ENCODE data around the gene ATF4. TPM values are rescaled to one million over a fixed set of nuclear protein-coding genes. Genes with fewer than 3 reads are reported as not detected.

ATF4 gene
- total and polyA plus RNA-seq, 2 donors from 2014 or later: 261 to 293 TPM

DNA sequence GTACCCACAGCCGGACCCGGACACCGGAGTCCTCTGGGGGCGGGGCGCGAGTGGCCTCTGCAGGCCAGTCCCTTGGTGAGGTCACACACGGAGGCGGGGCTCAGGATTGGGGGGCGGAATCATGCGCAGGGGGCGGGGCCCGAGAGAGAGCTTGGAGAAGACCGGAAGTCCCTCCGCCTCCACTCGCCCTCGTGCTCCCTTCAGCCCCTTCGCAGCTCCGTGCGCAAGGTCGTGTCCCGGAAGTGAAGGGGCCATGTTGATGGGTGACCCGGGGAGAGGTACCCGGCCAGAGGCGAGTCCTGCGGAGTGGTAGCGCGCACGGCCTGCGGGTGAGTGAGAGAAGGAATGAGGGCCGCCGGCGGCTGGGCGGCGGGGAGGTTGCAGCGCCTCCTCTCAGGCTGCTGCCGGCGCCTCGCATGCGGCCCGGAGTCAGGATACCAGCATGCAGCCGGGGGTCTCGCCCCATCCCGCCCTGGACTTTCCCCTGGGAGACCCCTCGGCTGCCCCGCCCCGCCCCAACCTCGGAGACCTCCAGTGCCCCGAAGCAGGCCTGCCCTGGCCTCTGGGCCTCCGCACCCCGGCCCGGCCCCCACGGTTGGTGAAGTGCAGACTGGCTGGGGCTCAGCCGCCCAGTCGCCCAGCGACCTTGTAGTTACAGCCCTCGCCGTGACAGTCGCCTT is 18.1 kb upstream of the ATF4 start, which contains the start of gene MIEF1:
Gene MIEF1 (plus strand): TSS at position 182 of the 680 bp plus-strand sequence. CDS start 9,005 bp downstream, outside the sequence.
- peak within 1 kb of the TSS; percentile 87 to 92 for H3K27ac ChIP-seq (ENCODE audit: low read depth in 2 of 2, low read length in 2 of 2)
- peak; percentile 53 for FAIRE-seq
- no peak for TF ChIP-seq CTCF (IDR thresholded peaks at IDR 0.05; ENCODE audit: borderline replicate concordance, extremely low read depth, insufficient read depth)
- no peaks in the 10 kb centered on the region for H3K27me3 ChIP-seq (ENCODE audit: control insufficient read depth, insufficient read depth, low read length)
- peak within 1 kb of the TSS; percentile 71 to 89 (median 81) for H3K9ac ChIP-seq (ENCODE audit: low read length in 3 of 3)
- intact Hi-C loops (cut with DNase I): no loop called here
- H3K9me3 ChIP-seq (ENCODE audit: control insufficient read depth in 2 of 3, insufficient read depth in 1 of 3, low read length in 3 of 3): no peaks in the 10 kb centered on the region
- H3K4me3 ChIP-seq (ENCODE audit: low read length in 3 of 3): peak within 1 kb of the TSS; percentile 77 to 92 (median 83)
- peaks cover 0 to 23% (median 20%) of the 10 kb centered on the region in 3 donors for H3K4me1 ChIP-seq (ENCODE audit: control insufficient read depth in 2 of 3, insufficient read depth in 2 of 3, low read depth in 1 of 3, low read length in 3 of 3)
- DNase-seq: peak; percentile 98 to 99 (median 99)
- H3K36me3 ChIP-seq (ENCODE audit: control insufficient read depth in 2 of 3, insufficient read depth in 3 of 3, low read length in 3 of 3): peaks cover 10 to 24% (median 19%) of the 10 kb centered on the region in 3 donors

- intact Hi-C loops (cut with DNase I): no loop called here
- no peaks in the 10 kb centered on the region for H3K9me3 ChIP-seq (ENCODE audit: control insufficient read depth in 2 of 3, insufficient read depth in 1 of 3, low read length in 3 of 3)
- H3K36me3 ChIP-seq (ENCODE audit: control insufficient read depth in 2 of 3, insufficient read depth in 3 of 3, low read length in 3 of 3): peaks cover 10 to 24% (median 21%) of the 10 kb centered on the region in 3 donors
- peak in 1 of 5 donors; percentile 63 for DNase-seq
- peaks cover 0 to 23% (median 20%) of the 10 kb centered on the region in 3 donors for H3K4me1 ChIP-seq (ENCODE audit: control insufficient read depth in 2 of 3, insufficient read depth in 2 of 3, low read depth in 1 of 3, low read length in 3 of 3)
- peak overlapping the region; percentile 49 to 71 for H3K27ac ChIP-seq (ENCODE audit: low read depth in 2 of 2, low read length in 2 of 2)
- no peak for FAIRE-seq
- peak overlapping the region; percentile 71 to 81 (median 72) for H3K9ac ChIP-seq (ENCODE audit: low read length in 3 of 3)
- H3K4me3 ChIP-seq (ENCODE audit: low read length in 3 of 3): peak overlapping the region; percentile 77 to 92 (median 83)
- TF ChIP-seq CTCF (IDR thresholded peaks at IDR 0.05; ENCODE audit: borderline replicate concordance, extremely low read depth, insufficient read depth): no peak
- H3K27me3 ChIP-seq (ENCODE audit: control insufficient read depth, insufficient read depth, low read length): no peaks in the 10 kb centered on the region
Observed at GRCh38 chr22:39502789-39503409, 17.5 kb upstream of the ATF4 start.

GRCh38 chr22:39503630-39504029 is 16.7 kb upstream of the ATF4 start:
- H3K9me3 ChIP-seq (ENCODE audit: control insufficient read depth in 2 of 3, insufficient read depth in 1 of 3, low read length in 3 of 3): no peaks in the 10 kb centered on the region
- peaks cover 0 to 23% (median 20%) of the 10 kb centered on the region in 3 donors for H3K4me1 ChIP-seq (ENCODE audit: control insufficient read depth in 2 of 3, insufficient read depth in 2 of 3, low read depth in 1 of 3, low read length in 3 of 3)
- H3K36me3 ChIP-seq (ENCODE audit: control insufficient read depth in 2 of 3, insufficient read depth in 3 of 3, low read length in 3 of 3): peaks cover 10 to 27% (median 27%) of the 10 kb centered on the region in 3 donors
- no peaks in the 10 kb centered on the region for H3K27me3 ChIP-seq (ENCODE audit: control insufficient read depth, insufficient read depth, low read length)
- H3K4me3 ChIP-seq (ENCODE audit: low read length in 3 of 3): peak overlapping the region; percentile 26 to 92 (median 77)
- DNase-seq (peak in 1 of 5 donors; percentile 20), FAIRE-seq (no peak)
- intact Hi-C loops (cut with DNase I): no loop called here
- no peak for TF ChIP-seq CTCF (IDR thresholded peaks at IDR 0.05; ENCODE audit: borderline replicate concordance, extremely low read depth, insufficient read depth)
- H3K9ac ChIP-seq (ENCODE audit: low read length in 3 of 3): peak overlapping the region in 2 of 3 donors; percentile 71 to 72
- H3K27ac ChIP-seq (ENCODE audit: low read depth in 2 of 2, low read length in 2 of 2): no peak overlapping the region
